NCI-H1092 treated with DMSO at 0.1 percent for 48 hours (cell line): ENCODE measurements around the gene AKT2.

ENCODE experiments used
- DNase-seq: peaks from one replicate; lab custom pipeline; 2025; lab: John Stamatoyannopoulos, UW

The AKT2 gene

GRCh38 chr19:40184273-40184672 lies 100.9 kb downstream of the AKT2 start:
- no peak for DNase-seq
